ENCODE results near the gene TTC29.
"Not testable (repeated sequence)": the region's sequence is repeated elsewhere in the genome, so short reads cannot be mapped to it uniquely, and the experiment has no call there.

The TTC29 gene

DNA sequence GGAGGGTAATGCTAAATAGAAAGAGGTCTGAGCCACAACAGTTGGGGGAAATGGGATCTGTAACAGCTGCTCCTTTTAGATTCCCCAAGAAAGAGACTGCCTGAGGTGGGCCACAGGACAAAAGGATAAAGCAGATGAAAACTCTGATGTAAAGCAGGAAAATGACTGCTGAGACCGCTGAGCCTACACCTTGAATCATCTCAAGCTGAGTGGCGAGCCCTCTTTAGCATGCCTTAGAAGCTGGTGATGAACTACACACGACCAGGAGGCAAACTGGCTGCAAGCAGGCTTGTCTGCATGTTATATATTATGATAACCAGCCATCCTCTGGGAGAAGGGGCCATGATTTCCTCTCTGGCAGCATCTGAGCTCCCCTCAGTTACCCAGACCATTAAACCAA, 88.4 kb downstream of the TTC29 start:
- DNase-seq (ENCODE audit: low spot score), result no peak

DNA sequence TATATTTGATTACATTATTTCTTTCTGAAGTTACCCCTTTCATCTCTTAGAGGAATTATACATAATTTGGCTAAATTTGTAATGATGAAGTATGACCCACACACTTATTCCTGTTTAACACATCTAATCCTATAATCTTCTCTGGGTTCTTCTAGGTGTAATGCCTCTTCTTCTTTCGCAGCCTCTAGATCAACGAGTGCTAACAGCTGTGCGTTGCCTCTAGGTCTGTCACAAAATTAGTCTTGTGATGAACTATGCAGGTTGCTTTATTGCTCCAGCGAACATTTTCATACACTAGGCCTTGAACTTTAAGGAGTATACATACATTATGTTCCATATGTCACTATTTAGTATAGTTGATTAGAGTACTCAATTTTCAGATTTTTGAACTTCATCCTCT, 89.9 kb downstream of the TTC29 start:
- no peak for DNase-seq (ENCODE audit: low spot score)

DNA sequence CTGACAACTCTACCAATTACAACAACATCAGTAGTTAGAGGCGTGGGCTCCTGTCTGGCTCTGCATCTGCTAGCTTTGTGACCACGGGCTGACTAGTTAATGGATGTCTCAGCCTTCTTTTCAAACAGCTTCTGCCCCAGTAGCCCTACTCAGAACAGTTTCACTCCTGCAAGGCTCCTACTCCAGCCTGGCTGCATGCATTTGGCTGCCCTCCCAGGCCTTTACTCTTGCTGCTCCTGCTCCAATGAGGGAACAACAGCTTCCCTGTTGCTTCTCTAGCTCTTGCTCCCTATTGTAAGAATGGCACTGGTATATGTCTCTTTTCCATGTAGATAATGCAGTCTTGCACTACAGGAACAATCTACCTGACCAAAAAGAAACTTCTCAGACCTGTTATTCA, 93.3 kb downstream of the TTC29 start:
- DNase-seq (ENCODE audit: low spot score), result no peak

DNA sequence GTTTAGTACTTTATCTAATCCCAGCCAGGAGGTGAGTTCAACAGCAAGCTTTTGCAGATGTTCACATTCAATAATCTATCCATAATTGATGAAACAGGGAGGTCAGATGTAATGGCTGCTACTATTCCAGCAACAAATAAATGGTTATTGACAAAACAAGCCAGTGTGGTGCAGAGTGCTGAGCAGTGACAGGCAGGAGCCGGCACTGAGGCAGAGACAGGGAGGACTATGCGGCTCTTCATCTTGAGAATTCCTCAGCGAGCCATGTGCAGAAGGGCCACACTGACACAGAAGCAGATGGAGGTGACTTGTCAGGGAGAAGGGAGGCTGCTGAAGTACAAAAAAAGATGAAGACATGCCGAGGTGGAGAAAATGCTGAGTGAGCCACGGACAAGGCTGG, 98.3 kb downstream of the TTC29 start:
- DNase-seq (ENCODE audit: low spot score), result no peak

DNA sequence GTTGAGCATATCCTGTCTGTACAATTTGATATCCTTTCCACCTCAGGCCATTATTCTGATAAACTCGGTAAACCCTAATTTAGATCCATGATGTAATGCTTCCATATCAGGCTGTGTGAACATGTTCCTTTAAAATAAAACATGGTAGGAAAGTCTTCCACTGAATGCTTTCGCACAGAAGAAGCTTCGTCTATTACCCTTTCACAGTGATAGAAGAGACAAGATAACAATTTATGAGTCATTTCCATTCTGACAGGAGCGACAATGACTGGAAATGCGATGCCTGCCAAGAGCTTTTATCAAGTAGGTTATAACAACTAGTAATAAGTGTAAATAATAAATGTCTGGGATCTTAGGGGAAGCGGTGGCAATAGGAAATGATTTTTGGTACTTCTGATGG, 98.8 kb downstream of the TTC29 start:
- no peak for DNase-seq (ENCODE audit: low spot score)

DNA sequence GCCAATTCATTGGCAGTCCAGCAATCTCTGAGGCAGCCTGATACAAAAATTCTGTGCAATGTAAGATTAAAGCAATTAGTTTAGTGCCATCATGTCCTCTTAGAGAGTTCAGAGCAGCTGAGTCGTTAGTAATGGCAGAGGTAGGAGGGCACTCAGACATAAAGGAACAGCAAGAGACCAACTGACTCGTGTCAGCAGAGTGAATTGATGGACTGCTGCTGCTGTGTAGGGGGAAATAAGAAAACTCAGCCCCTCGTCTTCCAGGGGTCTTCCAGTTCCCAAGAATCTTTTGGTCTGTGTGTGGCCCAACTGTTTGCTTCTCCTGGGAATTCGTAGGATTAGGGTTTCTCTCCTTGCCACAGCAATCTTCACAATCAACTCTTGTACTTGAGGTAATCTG, 100.9 kb downstream of the TTC29 start:
- no peak for DNase-seq (ENCODE audit: low spot score)

DNA sequence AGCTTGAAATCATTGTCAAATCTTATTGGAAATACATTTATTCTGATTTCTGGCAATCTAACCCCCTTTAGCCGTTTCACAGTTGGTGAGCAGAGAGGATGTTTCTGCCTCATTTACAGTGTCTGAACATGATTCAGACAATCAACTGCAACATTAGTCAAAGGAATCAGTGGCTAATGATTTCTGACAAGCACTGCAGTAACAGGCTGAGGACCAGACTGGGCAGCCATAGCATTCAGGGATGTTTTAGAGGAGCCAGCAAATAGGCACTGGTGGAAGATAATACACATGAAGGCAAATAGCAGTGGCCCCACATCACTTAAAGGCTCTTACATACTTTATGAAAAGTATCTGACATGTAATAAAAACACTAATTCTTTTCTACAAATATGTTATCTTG, 102.8 kb downstream of the TTC29 start:
- no peak for DNase-seq (ENCODE audit: low spot score)

DNA sequence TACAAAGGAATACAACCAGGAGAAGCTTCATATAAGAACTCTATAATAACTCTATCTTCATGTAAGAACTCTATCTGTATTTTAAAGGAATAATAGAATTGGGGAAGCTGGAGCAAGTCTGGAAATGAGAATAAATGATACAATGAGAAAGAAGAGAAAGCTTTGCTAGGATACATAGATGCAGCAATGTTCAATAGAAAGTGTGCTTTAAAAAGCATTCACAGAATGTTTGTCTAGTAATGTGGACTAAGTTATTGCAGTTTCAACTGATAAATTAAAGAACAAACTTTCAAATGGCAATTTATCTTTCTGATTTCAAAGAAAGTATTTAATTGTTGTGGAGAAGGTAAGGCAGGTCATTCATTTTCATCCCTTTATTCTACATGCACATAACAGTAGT, 104.9 kb downstream of the TTC29 start:
- DNase-seq (ENCODE audit: low spot score), result no peak

DNA sequence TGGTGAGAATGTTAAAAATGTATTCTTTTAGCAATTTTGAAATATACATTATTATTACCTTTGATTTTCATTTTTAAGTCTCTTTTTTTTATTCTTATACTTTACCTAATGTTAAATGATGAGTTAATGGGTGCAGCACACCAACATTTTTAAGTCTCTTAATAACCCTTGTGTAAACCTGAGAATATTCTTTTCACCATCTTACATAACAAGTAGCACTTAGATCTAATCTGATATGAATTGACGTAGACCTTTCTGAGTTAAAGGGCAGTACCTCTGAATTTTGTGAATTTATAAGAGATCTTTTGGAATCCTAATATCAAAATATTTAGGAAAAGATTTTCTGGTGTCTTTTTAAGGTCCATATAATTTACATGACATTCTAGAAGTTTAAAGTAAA, 110.6 kb downstream of the TTC29 start:
- no peak for DNase-seq (ENCODE audit: low spot score)

DNA sequence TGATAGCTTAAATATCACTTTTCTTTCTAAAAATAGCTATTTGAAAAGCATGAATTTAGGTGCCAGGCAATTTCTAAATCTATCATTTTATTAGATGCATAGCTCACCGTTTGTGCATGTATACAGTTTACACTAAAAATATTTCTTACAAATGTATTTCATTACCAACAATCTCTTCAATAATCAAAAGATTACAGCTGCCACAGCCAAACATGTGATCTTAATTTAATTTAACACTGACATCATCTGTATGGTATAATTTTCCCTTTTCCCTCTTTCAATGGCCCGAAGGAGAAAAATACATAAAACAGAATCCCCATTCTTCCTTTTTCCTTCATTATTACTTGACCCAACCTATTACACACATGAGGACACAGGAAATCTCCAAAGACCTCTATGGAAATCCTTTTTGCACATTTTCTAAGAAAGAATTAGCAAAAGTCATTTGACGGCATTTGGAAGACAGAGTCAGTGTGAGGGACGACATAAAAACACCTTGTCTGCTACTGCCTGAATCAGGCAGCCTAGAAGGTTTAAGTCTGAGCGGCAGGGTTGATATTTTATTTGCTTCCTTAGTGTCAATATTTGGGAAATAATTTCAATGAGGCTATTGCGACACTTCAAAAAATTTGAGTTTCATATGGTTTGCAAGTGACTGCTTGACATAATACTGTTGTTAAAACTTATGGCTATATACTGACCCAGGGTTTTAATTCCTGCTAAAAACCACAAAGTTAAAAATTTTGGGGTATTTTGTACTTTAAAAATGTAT, 111.2 kb downstream of the TTC29 start:
- DNase-seq (ENCODE audit: low spot score), result no peak

DNA sequence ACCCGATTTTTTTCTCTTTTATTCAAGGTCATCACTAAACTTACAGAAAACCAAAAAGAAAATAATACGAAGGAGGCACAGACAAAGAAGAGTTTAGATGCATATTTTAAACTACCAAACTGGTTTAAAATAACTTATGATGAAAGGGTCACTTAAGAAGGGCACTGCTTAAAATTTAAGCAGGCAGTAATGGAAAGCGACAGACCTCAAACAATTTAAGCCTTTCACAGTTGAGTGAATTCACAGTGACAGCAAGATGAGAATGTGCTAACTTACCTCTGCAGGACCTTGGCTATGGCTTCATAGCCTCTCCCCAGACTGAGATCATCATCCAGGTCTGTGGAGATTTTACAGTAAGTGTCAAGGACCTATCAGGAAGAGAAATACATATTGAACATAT, 112.1 kb downstream of the TTC29 start:
- no peak for DNase-seq (ENCODE audit: low spot score)

DNA sequence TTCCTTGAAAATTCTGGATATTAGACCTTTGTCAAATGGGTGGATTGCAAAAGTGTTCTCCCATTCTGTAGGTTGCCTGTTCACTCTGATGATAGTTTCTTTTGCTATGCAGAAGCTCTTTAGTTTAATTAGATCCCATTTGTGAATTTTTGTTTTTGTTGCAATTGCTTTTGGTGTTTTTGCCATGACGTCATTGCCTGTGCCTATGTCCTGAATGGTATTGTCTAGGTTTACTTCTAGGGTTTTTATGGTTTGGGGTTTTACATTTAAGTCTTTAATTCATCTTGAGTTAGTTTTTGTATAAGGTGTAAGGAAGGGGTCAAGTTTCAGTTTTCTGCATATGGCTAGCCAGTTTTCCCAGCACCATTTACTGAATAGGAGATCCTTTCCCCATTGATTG, 122.7 kb downstream of the TTC29 start:
- DNase-seq (ENCODE audit: low spot score), result not testable (repeated sequence)

DNA sequence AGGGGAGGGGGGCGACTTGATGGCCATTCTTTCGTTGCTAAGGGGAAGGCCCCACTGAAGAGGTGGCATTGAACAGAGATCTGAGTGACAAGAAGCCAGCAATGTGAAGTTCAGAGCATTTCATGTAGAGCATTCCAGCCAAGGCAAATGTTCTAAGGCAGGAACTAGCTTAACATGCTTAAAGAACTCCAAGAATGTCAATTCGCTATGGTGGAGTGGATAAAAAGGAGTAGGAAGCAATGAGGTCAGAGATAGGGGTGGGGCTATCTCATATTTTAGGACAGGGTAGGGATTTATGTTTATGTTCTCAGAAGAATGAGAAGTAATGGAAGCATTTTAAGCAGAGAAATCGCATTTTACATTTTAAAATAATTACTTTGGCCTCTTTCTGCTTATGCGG, 130.9 kb downstream of the TTC29 start:
- no peak for DNase-seq (ENCODE audit: low spot score)

DNA sequence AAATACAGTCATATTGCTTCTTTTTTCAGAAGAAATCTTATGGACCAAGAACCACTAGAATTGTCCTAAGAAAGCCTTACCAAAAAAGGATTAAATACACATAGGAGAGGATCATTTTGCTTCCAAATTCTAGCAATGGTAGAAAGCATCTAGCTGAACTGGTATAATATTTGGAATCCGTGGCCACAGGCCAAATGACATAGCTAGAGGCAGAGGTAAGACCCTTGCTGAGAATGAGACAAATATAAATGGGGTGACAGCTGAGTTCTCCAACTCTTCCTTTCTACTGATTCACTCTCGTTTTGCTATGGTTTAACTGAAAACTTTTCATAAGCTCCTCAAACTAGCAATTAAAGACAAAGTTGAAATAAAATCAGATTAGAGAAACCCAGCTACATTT, 150.0 kb downstream of the TTC29 start:
- no peak for DNase-seq (ENCODE audit: low spot score)

DNA sequence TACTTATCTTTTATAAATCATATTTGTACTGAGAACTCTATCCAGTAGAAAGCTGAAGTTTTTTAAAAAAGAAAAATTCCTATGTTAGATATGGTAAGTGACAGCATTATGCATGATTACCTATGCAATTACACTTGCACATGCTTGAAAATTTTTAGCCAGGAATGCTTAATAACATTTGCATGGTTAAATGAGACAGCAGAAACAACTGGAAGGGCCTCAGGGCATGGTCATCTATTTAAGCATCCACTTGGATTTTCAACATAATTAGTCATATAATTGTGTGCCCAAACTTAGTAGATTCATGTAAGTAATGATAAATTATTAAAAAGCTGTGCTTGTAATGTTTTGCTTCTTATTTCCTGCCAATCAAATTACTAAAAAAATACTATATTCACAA, 151.9 kb downstream of the TTC29 start:
- no peak for DNase-seq (ENCODE audit: low spot score)

DNA sequence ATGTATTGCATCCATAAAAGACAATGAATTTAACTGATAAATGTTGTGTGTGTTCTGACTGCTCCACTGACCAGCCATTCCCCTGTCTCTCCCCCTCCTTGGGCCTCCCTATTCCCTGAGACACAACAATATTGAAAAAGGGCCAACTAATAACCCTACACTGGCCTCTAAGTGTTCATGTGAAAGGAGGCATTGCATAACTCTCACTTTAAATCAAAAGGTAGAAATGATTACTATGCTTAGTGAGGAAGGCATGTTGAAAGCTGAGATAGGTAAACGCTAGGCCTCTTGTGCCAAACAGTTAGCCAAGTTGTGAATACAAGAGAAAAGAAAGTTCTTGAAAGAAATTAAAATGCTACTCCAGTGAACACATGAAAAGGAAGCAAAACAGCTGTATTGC, 154.2 kb downstream of the TTC29 start:
- no peak for DNase-seq (ENCODE audit: low spot score)

DNA sequence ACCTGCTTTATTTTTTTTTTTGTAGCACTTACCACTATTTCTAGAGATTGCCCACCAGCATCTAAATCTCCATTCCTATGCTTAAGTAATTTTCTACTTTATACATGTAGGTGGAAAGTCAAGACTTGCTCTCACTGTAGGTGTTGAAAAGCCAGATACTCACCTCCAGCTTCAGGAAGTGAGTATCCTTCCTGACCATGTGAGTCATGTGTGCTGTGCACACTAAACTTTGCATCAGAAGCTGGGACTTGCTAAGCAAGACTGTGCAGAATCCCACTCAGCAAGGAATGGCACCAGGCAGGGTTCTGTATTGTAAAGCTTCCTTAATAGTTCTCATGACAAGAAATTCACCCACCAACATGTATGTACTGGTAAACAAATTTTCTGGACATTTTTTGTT, 155.1 kb downstream of the TTC29 start:
- no peak for DNase-seq (ENCODE audit: low spot score)

DNA sequence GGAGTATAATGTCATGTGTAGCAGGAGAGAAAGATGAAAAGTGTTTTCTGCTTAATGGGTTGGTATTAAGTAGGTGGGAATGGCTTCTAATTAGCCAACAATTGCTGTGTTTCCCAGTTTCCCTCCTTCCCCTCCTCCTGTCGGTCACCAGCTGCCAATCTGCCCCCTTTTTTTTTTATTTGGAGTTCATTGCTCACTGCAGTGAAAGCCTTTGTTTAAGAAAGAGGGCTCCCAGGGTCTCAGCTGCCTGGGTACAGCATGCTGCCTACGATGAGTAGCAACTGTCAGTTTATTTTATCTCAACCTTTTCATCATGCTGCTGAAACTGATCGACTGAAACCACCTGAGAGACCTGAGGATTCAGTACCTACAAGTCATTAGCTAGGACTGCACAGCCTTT, 157.9 kb downstream of the TTC29 start:
- no peak for DNase-seq (ENCODE audit: low spot score)

DNA sequence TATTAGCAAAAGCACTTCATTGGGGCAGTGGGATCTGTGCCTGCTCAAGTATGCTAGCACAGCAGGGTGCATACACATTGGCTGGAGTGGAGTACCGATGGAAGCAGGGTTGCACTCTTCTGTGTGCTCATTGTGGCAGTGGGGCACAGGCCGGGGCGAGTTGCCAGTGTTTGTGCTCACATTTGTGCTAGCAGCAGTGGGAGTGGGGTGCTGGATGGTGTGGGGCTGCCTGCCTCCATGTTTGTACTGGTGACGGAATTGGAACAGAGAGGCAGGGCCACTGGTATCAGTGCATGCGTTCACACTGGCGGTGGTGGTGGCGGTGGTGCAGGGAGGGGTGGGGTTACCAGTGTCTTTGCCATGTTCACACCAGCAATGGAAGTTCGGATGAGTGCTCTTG, 169.0 kb downstream of the TTC29 start:
- DNase-seq (ENCODE audit: low spot score), result no peak

DNA sequence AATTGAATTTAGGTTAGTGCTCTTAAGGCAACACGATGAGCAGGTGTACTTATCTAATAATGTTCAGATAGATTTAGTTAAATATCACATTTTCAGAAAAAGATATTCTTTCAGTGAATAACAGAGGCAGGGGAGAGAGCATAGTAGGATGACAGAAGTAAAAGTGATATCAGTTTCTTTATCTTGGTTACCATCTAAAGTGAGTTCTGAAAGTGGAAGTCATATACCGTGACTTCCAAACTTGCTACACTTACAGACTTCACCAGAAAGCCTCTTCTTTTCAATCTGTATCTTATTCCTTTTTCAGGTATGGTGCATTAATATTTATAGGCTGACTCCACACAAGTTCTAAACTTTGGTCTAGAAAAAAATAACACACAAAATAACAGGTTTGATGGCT, 182.1 kb downstream of the TTC29 start:
- no peak for DNase-seq (ENCODE audit: low spot score)

DNA sequence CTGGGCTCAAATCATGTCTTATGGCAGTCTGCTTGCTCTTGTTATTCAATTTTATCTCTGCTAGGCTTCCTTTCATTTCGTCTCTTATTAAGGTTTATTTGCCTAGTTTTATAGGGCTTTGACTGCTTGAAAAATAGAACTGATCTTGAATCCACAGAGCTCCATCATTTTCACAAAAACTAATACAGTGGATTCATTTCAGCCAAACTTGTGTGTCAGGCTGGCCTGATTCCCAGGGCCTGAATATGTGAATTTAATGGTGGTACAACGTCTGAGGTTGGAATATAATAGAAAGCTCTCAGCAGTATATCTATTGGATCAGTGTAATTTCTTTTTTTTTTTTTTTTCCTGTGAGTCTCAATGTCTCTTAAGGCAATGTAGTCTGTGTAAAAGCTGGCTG, 183.6 kb downstream of the TTC29 start:
- DNase-seq (ENCODE audit: low spot score), result no peak

DNA sequence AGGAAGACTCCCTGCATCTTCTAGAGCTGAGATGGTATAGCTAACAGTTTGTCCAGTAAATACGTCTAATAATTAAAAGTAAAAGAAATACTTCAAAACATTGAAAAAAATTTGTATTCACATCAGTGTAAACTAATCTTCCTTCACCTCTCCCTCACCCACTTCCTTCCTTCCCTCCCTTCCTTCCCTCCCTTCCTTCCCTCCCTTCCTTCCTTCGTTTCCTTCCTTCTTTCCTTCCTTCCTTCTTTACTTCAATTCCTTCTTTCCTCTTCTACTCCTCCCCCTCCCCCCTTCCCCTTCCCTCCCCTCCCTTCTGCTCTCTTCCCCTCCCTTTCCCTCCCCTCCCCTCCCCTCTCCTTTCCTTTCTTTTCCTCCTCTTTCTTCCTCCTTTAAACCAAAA, 203.2 kb downstream of the TTC29 start:
- DNase-seq (ENCODE audit: low spot score), result no peak

DNA sequence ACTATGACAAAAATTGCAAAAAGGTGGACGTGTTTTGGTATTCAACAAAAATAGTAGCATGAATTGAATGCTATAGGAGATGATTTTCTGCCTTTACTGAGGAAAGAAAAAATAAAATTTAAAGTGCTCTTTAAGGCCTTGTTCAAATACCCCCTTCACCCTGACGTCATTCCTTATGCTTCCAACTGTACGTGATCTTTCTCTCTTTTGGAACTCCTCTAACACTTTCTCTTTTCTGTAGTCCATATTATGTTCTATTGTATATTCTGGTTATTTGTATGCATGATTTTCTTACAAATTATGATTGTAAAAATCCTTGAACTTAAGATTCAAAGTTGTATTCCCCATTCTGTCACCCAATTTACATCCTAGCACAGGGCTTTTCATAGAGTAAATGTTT, 206.5 kb downstream of the TTC29 start:
- DNase-seq (ENCODE audit: low spot score), result no peak

DNA sequence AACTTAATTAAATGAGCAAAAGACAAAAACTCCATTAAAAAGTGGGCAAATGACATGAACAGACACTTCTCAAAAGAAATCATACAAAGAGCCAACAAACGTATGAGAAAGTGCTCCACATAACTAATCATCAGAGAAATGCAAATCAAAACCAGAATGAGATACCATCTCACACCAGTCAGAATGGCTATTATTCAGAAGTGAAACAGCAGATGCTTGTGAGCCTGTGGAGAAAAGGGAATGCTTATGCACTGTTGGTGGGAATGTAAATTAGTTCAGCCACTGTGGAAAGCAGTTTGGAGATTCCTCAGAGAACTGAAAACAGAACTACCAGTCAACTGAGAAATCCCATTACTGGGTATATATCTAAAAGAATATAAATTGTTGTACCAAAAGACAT, 222.1 kb downstream of the TTC29 start:
- not testable (repeated sequence) for DNase-seq (ENCODE audit: low spot score)

DNA sequence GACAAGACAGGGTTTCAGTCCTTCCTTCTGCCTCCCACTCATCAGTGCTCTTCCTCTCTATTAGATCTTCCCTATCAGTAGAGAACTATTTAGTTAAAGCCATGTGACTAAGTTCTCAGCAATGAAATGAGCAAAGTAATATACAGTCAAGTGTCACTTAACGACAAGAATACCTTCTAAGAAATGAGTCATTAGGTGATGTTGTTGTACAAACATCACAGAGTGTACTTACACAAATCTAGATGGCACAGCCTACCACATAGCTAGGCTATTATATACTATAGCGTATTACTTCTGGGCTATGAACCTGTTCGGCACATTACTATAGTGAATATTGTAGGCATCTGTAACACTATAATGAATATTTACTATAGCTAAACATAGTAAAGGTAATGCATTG, 235.7 kb downstream of the TTC29 start:
- DNase-seq (ENCODE audit: low spot score), result no peak
